HG03159 (cell line): ENCODE measurements around the gene GOLGA7B.

ENCODE experiments used
- ATAC-seq: cut with Tn5 transposase; IDR thresholded peaks from one replicate; pipeline ENCODE4 v1.9.1; 2021; ENCODE audit warnings: mild to moderate bottlenecking, moderate library complexity; ENCODE audit not compliant: unreplicated experiment

Gene GOLGA7B

DNA sequence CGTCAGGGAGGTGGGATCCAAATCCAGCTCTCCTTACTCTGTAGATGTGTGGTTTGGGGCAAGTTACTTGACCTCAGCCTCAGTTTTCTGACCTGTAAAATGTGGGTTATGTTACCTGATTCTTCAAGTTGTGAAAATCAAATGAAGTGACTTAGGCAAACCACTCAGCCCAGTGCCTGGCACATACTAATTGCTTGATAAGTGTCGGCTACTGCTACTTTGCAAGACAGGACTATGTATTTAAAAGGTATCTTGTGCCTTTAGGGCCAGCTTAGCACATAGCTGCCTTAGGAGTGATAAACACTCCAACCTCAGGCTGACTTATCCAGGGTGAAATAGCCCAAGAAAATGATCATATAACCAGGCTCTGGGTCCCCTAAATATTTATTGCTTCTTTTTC lies 42.9 kb downstream of the GOLGA7B start:
- no peak for ATAC-seq

DNA sequence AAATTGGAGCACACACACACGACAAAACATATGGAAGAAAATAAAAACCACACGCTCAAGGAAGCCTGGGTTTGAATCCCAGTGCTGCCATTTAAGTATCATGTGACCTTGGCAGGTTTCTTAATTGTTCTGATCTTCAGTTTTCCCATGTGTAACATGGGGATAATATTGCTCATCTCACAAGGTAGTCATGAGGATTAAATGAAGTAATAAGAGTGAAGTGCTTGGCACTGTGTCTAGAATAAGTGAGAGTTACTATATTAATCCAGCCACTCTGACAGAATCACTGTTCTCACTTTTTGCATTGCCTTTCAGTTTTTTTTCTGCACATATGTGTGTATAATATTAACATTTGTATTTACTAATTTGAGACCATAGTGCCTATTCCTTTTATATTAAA lies 43.3 kb downstream of the GOLGA7B start:
- no peak for ATAC-seq

DNA sequence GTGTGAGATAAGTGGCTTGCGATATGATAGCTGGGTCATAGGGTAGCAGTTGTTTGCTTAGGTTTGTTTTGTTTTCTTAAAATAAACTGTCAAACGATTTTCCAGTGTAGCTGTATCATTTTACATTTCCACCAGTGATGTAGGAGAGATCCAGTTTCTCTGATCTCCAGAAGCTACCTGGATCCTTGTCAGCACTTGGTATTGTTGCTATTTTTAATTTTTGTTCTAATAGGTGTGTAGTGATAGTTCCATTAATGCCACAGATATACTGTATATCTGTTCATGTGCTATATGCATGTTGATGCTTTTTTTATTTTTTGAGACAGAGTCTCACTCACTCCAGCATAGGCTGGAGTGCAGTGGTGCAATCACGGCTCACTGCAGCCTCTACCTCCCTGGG lies 44.4 kb downstream of the GOLGA7B start:
- no peak for ATAC-seq

DNA sequence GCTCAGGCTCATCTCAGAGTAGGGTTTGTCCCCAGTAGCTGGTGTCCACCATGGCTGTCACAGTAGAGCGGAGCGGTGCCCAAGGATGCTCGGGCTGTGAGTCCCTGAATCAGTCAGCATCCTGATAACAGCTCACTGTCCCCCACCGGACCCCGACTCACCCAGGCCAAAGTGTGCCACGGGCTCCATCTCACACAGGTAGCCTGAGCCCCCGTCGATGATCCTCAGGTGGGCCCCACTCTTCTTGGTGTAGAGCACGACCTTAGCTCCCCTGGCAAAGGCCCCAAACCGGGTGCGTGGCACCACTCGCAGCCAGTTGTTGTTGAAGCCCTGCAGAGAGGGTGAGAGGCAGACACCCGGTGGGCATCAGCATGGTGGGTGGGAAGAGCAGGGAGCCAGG lies 45.4 kb downstream of the GOLGA7B start:
- ATAC-seq, result no peak

DNA sequence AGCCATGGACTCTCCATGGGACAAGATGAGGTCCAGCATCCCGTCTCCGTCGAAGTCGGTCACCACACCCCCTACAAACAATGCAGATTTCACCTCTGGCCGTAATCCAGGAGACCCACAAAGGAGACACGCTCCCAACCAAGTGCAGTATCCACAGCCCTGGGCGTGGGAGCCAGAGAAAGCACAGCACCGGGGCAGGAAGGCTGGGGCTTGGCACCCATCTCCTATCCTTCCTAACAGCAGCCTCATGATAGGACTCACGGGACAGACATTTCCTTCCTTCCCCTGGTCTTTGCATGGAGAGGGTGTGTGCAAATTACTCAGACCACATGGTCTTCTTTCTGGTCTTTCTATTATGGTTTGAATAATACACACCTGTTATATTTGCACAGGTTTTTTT lies 46.3 kb downstream of the GOLGA7B start:
- no peak for ATAC-seq

DNA sequence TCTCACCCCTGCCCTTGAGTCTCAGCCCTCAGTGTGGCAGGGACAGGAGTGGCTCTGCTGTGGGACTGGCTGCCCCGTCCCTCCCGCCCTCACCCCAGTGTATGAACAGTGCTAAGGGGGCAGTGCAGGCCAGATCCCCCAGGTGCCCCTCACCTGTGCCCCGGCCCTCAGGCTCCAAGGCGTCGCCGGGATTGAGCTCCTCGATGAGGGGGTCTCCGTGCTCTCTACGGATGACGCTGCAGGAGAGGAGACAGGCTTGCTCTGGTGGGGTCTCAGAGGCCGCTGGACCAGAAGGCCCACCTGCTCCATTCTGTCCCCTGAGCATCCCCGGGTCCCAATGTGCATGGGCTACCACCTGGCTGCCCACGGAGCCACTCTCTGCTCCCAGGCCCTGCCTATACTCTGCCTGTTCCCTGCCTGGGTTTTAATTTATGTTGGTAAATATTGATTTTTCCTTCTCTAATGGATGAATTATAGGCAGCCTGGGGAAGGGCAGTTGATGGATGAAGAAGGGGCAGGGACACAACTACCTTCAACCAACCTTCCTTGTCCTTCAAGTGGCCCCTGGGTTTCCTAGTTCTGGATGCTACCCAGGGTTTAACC lies 47.2 kb downstream of the GOLGA7B start:
- no peak for ATAC-seq

DNA sequence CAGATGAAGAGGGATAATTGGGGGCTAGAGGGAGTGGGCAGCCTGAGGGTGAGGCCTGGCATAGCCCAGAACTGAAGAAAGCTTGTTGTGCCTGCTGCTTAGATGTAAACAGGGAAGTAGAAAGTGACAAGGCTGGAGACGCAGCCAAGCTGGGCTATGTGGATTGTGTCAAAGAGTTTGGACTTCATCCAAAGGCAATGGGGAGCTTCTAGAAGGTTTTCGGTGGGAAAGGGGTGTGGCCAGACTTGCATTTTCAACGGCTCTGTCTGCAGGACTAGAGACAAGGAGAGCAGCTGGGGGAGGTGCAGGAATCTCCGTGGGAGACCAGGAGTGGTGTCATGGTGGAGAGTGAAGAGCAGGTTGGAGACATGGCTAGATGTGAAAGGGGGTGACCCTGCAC lies 48.8 kb downstream of the GOLGA7B start:
- ATAC-seq, result no peak

DNA sequence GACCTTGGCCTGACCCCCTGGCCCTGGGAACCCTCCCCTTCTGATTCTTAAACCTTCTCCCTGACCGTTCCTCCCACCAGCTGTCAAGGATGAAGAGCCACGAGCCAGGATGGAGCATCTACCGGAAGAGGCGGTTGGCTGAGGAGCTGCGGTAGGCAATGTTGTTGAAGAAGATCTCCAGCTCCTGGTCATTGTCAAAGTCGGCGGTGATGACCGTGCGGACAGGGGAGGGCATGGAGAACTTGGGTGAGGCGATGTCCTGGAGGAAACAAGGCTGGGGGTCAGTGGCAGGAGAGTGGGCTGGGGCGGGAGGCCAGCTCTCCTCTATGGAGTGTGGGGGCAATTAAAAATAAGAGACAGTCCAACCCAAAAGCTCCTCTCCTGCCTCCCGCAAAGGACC lies 51.7 kb downstream of the GOLGA7B start:
- ATAC-seq, result no peak

DNA sequence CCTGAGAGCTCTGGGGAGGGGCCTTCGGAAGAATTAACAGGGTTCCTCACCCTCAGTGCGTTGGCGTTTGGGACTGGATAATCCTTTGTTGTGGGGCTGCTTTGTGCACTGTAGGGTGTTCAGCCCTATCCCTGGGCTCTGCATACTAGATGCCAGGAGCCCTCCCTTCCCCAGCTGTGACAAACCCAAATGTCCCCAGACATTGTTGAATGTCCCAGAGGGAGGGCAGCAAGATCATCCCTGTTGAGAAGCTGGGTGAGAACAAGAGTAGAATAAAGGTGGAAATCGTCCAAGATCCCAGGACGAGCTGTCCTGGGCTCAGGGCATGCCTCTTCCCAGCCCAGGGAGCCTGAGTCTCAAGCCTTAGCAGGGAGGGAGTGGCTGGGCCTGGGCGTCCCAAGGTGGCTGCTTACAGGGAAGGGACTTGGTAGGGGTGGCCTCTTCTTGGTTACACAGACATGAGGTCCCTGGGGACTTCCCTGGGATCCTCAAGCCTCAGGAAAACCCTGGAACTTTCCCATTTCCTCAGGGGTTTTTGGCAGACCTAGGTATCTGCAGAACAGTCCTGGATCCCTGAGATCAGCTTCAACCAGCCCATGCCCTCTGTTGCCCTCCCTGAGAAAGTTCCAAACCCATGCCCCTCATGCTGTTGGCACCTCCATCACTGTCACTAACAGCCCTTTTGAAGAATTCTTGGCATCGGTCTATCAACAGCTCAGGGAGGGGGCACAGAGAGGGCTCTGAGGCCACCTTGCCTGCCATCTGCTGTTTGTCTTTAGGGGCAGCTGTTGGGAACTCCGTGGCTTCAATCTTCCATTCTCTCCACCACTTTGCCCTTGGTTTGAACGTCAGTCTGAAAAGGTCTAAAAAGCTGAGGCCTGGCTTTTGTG lies 53.7 kb downstream of the GOLGA7B start:
- ATAC-seq, result no peak

DNA sequence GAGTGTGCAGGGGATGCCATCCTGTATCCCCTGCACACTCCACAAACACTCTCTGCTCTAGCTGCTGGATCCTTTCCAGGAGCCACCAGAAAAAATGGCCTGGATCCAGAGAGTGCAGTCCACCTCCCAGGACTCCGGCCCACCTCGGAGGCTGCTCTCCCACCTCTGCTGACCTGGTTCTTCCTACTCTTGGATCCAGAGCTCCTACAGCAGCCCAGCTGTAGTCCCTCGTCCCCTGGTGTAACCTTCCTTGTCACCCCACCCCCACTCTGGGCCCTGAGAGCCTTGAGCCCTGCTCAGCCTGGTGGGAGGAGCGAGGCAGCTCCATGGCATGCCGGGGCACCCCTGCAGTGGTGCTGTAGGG lies 54.4 kb downstream of the GOLGA7B start:
- no peak for ATAC-seq

DNA sequence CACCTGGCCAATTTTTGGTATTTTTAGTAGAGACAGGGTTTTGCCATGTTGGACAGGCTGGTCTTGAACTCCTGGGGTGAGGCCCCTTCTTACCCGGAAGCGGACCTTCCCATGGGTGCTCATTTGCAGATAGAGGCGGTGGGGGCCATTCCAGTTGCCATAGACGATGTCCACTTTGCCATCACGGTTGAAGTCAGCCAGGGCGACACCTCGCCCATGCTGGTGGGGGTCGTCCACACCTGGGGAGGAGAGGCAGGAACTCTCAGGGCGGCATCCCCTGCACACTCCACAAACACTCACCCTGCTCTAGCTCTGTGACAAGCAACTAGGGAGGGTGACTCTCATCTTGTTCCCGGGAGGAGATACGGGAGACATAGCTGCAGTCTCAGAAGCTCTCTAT lies 54.9 kb downstream of the GOLGA7B start:
- no peak for ATAC-seq

DNA sequence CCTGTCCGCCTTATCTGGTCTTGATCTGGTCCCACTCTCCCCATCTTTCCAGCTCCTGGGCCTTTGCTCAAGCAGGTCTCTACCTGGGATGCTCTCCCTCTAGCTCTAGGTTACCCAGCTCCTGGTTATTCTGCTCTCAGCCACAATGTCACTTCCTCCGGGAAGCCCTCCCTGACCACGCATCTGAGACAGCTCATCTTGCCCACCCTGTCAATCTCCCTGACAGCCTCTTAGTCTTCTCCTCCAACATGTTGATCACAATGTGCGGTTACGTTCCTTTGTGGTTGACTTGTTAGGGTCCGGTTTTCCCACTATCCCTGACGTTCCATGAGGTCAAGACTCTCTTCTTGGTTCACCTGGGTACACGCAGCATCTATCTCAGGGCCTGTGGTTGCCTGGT lies 55.6 kb downstream of the GOLGA7B start:
- ATAC-seq, result no peak

DNA sequence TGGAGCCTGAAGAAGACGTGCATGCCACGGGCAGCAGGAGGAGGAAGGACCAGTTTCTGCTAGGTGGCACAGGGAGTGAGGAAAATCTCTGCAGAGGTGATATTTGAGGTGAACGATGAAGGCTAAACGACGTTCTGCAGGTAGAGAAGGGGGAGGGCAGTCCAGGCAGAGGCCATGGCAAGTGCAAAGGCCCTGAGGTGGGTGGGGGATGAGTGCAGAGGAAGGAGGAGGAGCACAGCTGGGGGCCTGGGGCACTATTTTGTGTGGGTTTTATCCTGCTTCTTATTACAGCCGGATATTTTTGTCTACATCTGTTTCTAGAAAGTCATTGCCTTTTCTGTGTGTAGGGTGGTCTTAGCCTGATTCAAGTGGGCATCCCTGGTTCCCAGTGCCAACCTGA lies 57.6 kb downstream of the GOLGA7B start:
- no peak for ATAC-seq

DNA sequence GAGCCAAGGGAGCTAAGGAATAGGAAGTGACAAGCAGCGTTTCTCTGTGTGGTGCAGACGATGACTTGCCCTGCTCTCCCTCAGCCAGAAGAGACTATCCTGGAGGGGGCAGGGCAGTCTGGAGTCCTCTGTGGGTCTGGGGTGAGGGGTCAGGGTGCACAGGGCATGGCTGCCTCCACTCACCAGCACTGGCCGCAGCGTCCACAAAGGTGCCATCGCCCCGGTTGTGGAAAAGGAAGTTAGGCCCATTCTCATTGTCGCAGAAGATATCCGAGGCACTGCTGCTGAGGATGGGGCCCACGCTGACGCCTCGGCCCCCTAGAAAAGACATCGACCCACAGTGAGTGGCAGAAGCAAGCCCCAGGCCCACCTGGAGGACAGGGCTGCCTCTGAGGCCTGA lies 58.2 kb downstream of the GOLGA7B start:
- no peak for ATAC-seq

DNA sequence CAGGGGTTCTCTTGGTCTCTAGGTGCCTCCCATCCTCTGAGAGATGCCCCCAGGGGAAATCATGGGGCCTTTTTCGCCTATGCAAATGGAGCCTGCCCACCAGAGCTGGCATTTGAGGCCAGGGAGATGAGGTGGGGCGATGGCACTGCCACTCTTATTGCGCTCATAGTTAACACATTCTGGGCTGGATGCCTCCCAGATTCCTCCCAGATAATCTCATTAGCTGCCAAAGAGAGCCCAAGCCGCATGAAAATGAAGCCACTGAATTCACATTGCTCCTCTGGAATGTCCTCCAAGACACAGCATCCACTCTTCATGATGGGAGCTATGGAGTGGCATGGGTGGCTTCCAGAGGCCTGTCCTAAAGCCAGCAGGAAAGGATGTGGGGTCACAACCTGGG lies 61.0 kb downstream of the GOLGA7B start:
- no peak for ATAC-seq

DNA sequence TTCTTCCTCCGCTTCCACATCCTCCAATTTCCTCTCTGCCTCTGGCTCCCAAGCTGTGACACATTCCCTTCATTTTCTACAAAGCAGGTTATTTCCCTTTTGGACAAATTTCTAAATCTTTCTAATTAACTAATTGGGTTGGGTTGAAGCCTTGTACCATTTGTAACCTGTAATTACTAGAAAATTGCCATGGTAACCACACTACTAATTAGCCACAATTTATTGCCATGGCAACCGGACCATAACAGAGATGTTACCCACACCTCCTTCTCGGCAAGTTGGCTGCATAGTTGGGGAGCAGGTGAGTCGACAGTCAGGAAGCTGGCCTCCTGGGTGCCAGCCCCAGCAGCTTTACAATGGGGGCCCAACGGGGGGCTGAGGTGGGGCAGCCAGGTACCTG lies 61.6 kb downstream of the GOLGA7B start:
- ATAC-seq, result no peak

DNA sequence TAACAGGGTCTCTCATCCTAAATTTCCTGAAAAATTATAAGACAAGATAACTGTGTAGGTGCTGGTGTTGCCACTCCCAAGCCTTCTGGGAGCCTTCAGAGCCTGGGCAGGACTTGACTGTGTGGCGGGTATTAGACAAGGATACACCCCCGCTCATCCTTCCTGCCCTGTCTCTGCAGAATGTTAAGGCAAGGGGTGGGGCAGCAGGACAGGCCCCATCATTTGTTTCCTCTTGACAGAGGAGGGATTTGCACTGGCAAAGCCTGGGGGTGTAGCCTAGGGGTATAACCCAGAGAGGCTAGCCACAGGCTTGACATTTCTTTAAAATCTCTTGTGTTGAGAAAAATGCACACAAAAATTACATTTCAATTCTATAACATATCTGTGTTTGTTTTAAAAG lies 63.5 kb downstream of the GOLGA7B start:
- no peak for ATAC-seq

DNA sequence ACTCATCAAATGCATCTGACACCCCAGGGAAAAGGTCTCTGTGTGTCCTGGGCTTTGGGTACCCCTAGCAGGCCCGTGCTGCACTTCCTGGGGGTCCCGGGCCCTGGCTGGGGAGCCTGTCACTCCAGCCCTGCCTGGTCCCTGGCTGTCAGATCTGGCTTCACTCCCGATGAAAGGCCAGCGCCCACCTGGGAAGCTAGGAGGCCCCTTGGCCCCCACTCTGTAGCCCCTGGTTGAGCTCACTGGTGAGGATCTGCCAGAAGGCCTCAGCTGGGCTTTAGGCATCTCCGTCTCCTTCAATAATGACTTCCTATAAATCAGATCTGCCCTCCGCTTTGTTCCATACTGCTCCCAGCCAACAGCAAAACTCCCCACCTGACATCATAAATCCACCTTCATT lies 64.0 kb downstream of the GOLGA7B start:
- ATAC-seq, result no peak

DNA sequence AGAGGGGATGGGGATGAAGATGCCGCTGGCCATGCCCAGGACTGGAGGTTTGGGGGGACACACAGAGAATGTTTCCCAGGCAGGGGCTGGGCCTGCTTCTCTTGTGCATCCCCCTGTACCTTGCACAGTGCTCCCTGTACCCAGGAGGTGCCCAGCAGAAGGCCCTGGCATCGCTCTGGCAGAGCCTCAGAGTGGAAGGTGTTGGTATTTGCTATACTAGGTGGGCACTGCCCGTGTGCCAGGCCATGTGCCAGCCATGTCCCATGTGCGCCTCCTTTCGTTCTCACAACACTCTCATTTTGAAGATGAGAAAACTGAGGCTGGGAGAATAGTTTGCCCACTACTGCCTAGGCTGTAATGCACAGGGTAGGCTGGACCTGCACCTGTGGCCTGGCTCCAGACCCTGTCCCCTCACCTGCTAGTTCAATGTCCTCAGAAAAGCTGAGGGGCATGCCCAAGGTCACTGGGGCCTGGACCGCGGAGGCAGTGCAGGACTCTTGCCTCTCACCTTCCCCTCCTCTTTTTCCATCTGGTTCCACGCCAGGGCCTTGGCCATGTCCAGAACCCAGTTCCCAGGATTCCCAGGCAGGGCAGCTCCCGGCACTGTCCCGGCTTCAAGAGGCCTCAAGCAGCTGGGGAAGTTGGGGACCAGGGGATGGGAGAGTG lies 64.7 kb downstream of the GOLGA7B start:
- ATAC-seq, result peak; percentile 25

DNA sequence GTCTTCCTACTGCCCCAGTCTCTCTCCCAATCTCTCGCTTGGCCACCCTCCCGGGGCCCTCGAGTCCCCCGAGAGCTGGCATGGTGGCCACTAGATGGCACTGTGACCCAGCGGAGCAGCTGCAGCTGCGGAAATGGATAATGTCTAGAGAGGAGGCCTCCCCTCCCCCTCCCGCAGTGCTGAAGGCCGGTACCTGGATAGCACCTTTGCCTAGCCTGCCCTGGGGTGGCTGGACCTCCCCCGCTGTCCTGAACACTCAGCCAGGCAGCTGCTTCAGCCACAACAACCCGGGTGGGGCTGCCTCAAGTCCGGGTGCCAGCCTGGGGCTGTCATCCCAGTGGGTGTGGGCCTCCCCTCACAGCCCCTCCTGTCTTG lies 65.2 kb downstream of the GOLGA7B start:
- peak; percentile 75 for ATAC-seq

DNA sequence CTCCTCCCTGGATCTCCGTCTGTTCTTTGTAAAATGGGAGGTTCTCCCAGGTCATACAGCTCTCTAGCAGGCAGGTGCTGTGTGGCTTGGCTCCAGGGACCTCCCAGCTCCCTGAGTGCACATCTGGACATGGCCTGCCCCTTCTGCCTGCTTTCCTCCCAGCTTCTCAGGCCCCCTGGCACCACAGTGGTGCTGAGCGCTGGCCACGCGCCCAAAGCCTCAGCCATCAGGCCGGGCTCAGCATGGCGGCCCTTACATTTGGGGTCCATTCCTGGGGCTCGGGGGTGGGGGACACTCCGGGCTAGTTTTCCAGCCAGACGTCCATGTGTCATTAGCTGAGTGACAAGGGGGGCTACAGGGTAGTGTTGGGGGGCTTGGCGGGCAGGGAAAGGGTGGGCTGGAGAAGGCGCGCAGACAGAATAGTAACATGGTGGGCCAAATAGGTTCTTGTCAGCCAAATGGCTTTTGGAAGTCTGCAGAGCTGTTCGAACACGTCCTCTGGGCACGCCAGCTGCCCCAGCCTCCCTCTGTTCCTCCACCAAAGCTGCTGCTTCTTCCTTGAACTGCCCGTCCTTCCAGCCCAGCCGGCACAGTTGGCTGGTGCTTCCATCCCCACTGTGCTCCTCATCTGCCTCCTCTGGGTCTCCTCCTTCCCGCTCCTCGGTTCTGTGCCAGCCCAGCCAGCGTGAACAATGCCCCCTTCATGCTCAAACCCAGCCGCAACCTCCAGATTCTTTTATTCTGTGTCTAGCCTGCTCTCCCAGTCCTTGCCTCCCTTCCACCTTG lies 65.9 kb downstream of the GOLGA7B start:
- no peak for ATAC-seq
